GM08714 (cell line): ENCODE measurements around the gene TNFRSF19.
"Not testable (repeated sequence)": the region's sequence is repeated elsewhere in the genome, so short reads cannot be mapped to it uniquely, and the experiment has no call there.

Experiments
- H3K4me3 ChIP-seq: fragments of 200-500 bp; sonication (Bioruptor generic); 2 replicates; pipeline ENCODE4 v1.5.1; 2014; ENCODE audit warnings: mild to moderate bottlenecking, low read length, inconsistent platforms
- ZNF274 ChIP-seq: IDR thresholded peaks from 2 replicates; pipeline ENCODE4 v1.6.1; 2012; ENCODE audit warnings: mild to moderate bottlenecking, low read depth, low read length

The TNFRSF19 gene

DNA sequence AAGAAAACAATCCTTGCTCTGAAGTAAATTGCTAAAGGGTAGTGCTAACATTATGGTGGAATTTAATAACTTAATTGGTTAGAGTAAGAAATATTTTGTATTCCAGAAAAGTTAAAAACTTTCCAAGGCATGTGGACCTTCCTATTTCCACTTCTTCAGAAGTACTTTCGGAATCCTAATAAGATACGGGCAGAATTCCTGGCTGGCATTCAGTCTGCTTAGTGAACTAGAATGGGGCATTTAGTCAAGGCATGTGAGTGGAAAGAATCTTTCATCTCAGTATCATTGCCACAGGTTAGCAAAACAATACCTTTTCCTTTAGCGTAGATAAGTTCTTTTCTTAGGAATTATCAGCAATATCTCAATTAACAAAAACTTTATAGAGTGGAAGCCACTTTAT is 85.1 kb downstream of the TNFRSF19 start:
- no peak overlapping the region for H3K4me3 ChIP-seq
- TF ChIP-seq ZNF274, result no peak

DNA sequence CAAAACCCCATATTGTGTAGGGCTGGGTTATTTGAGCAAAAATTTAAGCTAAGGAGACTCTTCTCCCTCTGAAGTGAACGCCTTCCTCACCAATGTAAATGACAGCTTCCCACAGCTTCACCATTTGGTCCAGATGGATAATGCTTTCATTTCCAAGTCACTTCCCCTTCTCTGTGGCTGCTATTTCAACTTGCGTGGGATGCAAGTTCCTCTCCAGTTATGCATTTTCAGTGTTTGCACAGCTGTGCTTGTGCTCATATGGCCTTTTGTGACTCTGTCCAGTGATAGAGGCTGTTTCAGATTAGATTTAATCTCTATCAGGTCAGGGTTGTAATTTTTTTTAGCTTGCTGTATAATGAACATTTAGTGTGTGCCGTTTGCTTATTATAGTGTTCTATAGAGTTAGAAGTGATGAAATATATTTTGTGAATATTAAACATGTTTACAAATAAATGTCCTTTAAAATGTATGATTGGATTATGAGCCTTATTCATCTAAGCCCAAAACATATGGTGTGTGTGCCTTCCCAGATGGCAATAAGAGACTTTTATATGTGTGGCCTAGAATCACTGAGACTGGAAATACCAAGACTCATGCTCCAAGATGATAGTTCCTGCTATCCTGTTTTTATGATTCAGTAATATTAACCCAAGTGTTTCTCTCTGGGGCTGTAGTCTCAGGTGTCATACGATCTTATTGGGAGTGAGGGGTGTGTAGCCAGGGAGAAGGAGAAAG is 86.6 kb downstream of the TNFRSF19 start:
- no peak overlapping the region for H3K4me3 ChIP-seq
- no peak for TF ChIP-seq ZNF274

DNA sequence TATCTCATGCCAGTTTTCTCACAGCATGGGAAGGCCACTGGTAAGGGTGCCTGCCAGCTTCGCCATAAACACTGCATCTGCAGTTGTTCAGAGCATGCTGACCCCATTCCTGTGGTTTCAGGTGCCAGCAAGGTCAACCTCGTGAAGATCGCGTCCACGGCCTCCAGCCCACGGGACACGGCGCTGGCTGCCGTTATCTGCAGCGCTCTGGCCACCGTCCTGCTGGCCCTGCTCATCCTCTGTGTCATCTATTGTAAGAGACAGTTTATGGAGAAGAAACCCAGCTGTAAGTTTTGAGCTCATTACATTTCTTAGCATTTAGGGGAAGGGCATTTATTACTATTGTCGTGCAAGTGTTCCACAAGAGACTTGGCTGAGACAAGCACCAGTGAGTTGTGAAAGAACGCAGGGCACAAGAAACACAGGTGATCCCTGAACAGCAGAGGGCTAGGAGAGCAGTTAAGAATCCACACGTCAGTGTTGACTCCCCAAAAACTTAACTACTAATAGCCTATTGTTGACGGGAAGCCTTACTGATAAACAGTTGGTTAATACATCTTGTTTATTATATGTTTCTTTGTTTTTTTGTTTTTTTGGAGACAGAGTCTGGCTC is 88.8 kb downstream of the TNFRSF19 start:
- no peak for TF ChIP-seq ZNF274
- no peak overlapping the region for H3K4me3 ChIP-seq

DNA sequence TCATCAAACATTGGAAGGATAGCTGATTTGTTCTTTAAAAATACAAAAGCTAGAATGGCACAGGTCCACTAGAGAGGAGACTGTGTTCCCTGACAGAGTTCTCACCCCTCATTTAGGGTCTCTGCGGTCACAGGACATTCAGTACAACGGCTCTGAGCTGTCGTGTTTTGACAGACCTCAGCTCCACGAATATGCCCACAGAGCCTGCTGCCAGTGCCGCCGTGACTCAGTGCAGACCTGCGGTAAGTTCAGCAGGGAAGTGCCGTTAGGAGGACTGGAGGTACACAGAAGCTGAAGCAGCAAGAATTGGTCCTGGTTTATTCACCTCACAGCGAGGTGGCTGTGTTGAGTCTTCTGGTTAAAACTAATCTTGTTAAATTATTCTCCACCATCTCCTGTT is 90.0 kb downstream of the TNFRSF19 start:
- no peak for TF ChIP-seq ZNF274
- no peak overlapping the region for H3K4me3 ChIP-seq

DNA sequence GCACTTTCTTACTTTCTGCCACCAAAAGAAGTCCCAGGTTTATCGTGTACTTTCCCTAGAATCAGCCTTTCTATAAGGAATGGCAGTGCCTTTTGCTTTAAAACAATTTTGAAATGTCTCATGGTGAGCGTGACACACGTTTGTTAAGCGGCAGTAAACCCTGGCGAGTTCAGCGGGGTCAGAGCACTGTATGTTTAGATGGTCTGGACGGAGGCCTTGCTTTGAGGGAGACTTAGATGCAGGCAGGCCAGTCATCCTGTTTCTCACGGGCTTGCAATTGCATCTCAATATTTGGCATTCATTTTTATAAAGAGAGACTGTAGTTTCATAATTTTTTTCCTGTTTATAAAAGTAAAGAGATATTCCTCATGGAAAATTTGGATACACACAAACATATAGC is 96.4 kb downstream of the TNFRSF19 start:
- TF ChIP-seq ZNF274, result no peak
- H3K4me3 ChIP-seq, result no peak overlapping the region

DNA sequence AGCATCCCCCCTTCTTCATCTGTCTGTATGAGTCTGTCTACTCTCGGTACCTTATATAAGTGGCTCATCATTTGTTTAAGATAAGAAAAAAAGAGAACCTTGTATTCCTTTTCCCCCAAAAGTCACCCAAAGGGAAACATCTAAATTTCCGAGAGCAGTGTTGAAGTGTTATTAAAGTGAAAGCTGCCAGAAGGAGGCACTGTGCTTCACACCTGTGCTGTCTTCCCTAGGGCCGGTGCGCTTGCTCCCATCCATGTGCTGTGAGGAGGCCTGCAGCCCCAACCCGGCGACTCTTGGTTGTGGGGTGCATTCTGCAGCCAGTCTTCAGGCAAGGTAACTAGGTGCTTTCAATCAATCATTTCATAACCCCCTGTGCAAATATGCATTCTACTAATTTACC is 97.5 kb downstream of the TNFRSF19 start:
- H3K4me3 ChIP-seq, result no peak overlapping the region
- no peak for TF ChIP-seq ZNF274

DNA sequence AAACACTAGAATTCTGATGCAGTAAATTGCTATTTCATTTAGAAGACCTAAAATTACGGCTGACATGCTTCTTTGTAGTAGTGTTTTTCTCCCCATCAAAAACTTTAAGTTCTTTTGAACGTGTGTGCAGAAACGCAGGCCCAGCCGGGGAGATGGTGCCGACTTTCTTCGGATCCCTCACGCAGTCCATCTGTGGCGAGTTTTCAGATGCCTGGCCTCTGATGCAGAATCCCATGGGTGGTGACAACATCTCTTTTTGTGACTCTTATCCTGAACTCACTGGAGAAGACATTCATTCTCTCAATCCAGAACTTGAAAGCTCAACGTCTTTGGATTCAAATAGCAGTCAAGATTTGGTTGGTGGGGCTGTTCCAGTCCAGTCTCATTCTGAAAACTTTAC is 98.3 kb downstream of the TNFRSF19 start:
- no peak overlapping the region for H3K4me3 ChIP-seq
- TF ChIP-seq ZNF274, result no peak

DNA sequence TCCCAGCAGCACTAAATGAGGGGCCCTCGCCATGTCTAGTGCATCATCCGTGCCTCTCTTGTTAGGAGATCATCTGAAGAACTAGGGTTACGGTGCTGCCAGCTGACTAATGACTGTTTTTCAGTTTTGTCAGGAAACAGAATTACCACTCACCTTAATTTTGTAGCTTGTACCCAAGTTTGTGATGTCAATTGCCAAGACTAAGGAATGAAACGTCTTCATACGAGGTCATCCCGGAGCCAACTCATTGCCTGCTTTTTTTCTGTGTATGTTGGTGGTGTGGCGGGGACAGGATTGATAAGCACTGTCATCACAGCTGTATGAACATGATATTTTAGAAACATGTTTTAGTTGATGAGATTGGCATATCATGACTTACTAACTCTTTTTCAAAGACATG is 100.6 kb downstream of the TNFRSF19 start:
- no peak for TF ChIP-seq ZNF274
- H3K4me3 ChIP-seq, result no peak overlapping the region

DNA sequence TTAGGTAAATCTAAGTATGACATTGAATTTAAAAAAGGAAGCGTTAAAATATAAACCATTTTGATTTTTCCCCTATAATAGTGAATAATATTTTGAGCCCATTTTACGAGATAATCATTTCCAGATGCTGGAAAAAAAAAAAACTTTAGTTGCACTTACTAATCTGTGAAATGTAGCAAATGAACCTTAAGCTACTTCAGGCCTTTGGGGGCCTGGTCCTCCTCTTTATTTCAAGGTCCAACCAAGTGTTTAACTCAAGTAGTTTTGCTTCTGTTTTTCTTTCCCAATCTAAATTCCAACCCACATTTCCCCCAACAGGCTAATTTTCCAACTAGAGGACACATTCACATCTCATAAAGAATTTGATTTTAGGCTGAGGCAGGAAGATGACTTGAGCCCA is 101.2 kb downstream of the TNFRSF19 start:
- H3K4me3 ChIP-seq, result no peak overlapping the region
- no peak for TF ChIP-seq ZNF274

DNA sequence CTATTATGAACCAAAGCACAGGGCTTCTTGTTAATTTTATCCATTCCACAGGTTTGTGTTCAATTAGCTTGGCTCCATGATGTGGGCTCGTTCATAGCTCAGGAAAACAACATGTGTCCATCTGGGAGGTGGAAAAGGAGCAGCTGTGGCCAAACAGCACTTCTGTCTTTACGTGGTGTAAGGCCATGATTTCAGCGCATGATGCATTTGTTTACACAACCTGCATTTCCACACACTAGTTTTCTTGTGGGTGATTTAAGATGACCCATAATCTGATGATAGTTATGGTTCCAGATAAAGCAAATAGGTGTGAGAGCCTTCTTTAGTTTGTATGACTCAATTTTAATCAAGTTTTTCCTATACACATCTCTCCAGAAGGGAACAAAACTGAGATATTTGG is 101.7 kb downstream of the TNFRSF19 start:
- H3K4me3 ChIP-seq, result no peak overlapping the region

DNA sequence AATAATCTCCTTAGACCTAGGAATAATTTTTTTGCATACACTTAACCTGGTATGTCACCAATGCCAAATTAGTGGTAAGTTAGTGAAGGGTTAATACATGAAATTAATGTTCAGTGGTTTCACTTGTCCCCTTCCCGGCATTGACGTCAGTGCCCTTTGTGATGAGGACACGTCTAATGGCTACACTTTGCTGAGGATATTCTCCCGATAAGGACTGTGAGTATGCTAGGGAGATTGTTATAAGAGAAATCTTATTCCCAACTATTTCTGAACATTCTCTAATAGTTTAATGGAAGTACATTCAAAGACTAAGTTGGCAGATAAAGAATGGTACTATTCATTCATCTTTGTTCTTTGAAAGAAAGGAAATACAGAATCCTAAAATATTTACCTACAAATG is 102.4 kb downstream of the TNFRSF19 start:
- no peak overlapping the region for H3K4me3 ChIP-seq
- no peak for TF ChIP-seq ZNF274

More for the DNA sequence above, 101.7 kb downstream of the TNFRSF19 start:
- no peak for TF ChIP-seq ZNF274

DNA sequence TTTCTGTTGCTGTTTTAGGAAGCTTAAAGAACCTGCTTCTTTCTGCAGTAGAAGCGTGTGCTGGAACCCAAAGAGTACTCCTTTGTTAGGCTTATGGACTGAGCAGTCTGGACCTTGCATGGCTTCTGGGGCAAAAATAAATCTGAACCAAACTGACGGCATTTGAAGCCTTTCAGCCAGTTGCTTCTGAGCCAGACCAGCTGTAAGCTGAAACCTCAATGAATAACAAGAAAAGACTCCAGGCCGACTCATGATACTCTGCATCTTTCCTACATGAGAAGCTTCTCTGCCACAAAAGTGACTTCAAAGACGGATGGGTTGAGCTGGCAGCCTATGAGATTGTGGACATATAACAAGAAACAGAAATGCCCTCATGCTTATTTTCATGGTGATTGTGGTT is 103.1 kb downstream of the TNFRSF19 start:
- TF ChIP-seq ZNF274, result no peak
- no peak overlapping the region for H3K4me3 ChIP-seq

DNA sequence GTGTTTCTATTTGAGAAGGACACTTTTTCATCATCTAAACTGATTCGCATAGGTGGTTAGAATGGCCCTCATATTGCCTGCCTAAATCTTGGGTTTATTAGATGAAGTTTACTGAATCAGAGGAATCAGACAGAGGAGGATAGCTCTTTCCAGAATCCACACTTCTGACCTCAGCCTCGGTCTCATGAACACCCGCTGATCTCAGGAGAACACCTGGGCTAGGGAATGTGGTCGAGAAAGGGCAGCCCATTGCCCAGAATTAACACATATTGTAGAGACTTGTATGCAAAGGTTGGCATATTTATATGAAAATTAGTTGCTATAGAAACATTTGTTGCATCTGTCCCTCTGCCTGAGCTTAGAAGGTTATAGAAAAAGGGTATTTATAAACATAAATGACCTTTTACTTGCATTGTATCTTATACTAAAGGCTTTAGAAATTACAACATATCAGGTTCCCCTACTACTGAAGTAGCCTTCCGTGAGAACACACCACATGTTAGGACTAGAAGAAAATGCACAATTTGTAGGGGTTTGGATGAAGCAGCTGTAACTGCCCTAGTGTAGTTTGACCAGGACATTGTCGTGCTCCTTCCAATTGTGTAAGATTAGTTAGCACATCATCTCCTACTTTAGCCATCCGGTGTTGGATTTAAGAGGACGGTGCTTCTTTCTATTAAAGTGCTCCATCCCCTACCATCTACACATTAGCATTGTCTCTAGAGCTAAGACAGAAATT is 103.8 kb downstream of the TNFRSF19 start:
- no peak overlapping the region for H3K4me3 ChIP-seq
- no peak for TF ChIP-seq ZNF274

DNA sequence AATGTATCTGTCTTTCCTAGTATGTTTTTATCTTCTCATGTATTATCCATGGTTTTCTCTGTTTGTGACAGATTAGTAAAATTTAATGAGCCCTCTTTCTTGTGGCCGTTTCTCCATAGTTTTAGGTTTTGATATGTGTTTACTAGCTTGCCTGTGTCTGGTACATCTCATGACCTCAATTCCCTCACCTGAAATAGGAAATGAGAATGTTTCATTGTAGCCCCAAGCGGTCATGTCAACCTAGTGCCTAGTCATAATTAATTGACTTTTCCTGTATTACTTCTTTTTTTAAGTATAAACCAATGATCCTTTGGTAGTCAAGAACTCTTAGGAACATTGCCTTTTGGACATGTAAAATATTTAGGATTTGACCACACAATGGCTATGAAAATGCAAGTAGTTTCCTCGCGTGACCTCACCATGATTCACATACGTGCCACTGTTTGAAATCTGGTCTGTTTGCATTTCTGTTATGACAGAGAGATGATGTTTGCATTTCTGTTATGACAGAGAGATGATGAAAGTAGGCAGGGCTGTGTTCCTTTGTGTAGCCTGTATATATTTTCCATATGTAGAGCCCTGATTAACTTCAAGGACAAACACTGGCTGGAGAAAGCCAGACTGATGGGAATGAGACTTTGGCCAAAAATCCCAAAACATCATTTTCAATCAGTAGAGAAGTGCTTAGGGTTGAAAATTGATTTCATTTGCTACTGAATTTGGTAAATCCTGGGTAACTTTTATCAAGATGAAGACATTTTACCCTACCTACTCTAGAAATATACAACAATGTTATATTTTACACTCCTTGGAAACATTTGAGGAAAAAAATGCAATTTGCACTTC is 104.8 kb downstream of the TNFRSF19 start:
- no peak for TF ChIP-seq ZNF274
- no peak overlapping the region for H3K4me3 ChIP-seq

DNA sequence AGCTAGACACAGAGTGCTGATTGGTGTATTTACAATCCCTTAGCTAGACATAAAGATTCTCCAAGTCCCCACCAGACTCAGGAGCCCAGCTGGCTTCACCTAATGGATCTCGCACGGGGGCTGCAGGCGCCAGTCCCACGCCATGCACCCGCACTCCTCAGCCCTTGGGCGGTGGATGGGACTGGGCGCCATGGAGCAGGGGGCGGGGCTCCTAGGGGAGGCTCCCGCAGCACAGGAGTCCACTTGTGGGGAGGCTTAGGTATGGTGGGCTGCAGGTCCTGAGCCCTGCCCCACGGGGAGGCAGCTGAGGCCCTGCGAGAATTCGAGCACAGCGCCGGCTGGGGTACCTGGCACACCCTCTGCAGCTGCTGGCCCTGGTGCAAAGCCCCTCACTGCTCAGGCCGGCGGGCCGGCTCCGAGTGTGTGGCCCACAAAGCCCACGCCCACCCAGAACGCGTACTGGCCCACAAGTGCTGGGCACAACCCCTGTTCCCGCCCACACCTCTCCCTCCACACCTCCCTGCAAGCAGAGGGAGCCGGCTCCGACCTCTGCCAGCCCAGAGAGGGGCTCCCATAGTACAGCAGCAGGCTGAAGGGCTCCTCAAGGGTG is 107.6 kb downstream of the TNFRSF19 start:
- H3K4me3 ChIP-seq, result not testable (repeated sequence)
